HTR-8/SVneo (cell line): Measurements from ENCODE around the gene OBSCN.
A peak's percentile ranks its signal among the peaks of the same experiment; 100 is the strongest.

Experiments used
- DNase-seq: peaks from one replicate; pipeline ENCODE4 v3.0.0; 2011; ENCODE audit warnings: low spot score, mixed read lengths; ENCODE audit not compliant: insufficient read length
- FAIRE-seq: peaks from 2 replicates; lab custom pipeline; 2011; peaks lifted over from hg19 to GRCh38; lab: Jason Lieb, UNC

Gene OBSCN

DNA sequence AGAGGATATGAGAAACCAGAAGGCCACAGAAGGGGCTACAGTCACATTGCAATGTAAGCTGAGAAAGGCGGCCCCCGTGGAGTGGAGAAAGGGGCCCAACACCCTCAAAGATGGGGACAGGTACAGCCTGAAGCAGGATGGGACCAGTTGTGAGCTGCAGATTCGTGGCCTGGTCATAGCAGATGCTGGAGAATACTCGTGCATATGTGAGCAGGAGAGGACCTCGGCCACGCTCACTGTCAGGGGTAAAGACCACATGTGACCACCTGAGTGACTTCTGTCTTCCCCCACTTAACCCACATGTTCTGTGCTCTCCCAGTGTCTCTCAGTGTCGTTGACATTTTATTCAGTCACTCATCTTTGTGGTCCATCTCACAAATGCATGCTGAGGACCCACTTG is 92.1 kb downstream of the OBSCN start:
- DNase-seq (no peak), FAIRE-seq (no peak)

DNA sequence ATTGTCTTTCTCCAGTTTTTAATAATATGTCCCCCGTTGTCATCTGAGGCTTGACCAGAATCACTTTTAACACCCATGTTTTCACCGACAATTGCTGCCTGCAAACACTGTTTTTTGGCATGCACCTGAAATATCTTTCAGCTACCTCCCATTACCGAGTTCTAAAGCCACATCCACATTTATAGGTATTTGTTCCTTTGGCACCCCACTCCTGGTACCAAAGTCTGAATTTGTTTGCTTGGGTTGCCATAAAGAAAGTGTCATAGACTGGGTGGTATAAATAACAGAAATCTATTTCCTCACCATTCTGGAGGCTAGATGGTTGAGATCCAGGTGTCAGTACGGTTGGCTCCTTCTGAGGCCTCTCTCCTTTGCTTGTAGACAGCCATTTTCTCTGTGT is 94.2 kb downstream of the OBSCN start:
- DNase-seq (no peak), FAIRE-seq (no peak)

DNA sequence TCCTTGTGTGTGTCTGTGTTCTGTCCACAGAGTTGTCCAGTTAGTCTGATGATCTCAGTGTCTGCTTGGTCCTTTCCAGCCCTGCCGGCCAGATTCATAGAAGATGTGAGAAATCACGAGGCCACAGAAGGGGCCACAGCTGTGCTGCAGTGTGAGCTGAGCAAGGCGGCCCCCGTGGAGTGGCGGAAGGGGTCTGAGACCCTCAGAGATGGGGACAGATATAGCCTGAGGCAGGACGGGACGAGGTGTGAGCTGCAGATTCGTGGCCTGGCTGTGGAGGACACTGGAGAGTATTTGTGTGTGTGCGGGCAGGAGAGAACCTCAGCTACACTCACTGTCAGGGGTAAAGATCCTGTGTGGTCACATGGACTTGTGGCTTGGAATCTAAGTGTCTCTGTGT is 95.8 kb downstream of the OBSCN start:
- FAIRE-seq (no peak), DNase-seq (no peak)

DNA sequence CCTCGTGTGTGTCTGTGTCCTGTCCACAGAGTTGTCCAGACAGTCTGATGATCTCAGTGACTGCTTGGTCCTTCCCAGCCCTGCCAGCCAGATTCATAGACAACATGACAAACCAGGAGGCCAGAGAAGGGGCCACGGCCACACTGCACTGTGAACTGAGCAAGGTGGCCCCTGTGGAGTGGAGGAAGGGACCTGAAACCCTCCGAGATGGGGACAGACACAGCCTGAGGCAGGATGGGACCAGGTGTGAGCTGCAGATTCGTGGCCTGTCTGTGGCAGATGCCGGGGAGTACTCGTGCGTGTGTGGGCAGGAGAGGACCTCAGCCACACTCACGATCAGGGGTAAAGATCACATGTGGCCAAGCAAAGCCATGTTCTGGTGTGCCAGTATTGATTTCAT is 96.4 kb downstream of the OBSCN start:
- FAIRE-seq = no peak
- DNase-seq = no peak

DNA sequence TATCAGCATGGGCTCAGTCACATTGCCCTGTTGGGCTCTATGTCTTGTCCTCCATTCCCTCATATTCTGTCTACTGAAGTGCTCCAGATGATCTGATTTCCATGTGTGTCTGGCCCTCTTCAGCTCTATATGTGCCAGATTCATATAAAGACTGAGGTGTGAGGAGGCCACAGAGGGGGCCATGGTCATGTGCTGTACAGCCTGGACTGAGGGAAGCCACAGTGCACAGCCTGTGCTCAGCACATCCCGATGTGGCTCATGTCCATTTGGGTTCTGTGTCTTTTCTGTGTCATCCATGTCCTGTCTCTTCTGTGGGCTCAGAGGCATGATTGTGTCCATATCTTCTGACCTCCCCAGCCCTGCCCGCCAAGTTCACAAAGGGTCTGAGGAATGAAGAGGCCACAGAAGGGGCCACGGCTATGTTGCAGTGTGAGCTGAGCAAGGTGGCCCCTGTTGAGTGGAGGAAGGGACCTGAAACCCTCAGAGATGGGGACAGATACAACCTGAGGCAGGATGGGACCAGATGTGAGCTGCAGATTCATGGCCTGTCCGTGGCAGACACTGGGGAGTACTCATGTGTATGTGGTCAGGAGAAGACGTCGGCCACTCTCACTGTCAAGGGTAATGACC is 97.0 kb downstream of the OBSCN start:
- no peak for DNase-seq
- FAIRE-seq = no peak

DNA sequence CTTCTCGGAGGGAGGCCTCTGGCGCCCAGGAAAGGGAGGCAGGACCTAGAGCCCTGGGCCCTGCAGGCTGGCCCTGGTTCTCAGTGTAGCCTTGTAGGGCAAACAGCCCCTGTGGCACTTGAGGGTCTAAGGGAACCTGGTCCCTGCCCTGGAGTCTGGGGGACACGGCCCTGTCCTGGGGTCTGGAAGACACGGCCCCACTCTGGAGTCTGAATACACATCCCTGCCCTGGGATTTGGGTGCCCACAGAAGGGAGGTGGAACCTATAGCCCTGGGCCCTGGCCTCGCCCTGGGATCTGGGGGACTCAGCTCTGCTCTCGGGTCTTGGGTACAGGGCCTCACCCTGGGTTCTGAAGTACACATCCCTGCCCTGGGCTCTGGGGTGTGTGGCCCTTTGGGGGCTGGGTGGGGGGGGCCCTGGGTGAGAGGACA is 97.9 kb downstream of the OBSCN start:
- DNase-seq (no peak), FAIRE-seq (no peak)

DNA sequence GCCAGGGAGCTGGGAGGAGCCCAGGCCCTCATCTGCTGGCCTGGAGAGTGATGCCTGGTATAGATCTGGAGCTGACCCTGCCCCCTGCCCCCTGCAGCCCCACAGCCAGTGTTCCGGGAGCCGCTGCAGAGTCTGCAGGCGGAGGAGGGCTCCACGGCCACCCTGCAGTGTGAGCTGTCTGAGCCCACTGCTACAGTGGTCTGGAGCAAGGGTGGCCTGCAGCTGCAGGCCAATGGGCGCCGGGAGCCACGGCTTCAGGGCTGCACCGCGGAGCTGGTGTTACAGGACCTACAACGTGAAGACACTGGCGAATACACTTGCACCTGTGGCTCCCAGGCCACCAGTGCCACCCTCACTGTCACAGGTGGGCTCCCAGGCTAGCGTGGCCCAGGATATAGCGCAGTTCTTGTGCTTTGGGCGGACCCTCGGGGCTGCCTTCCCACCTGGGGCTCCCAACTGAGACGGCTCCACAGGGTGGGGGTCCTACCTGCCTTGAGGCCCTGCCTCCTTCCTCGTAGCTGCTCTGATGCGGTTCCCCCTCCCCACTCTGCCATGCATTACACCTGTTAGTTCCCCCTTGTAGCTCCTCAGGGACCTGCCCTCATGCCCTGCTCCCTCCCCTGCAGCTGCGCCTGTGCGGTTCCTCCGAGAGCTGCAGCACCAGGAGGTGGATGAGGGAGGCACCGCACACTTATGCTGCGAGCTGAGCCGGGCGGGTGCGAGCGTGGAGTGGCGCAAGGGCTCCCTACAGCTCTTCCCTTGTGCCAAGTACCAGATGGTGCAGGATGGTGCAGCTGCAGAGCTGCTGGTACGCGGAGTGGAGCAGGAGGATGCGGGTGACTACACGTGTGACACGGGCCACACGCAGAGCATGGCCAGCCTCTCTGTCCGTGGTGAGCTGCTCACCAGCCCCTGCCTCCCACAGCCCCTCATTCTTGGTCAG is 98.7 kb downstream of the OBSCN start:
- DNase-seq = no peak
- no peak for FAIRE-seq

DNA sequence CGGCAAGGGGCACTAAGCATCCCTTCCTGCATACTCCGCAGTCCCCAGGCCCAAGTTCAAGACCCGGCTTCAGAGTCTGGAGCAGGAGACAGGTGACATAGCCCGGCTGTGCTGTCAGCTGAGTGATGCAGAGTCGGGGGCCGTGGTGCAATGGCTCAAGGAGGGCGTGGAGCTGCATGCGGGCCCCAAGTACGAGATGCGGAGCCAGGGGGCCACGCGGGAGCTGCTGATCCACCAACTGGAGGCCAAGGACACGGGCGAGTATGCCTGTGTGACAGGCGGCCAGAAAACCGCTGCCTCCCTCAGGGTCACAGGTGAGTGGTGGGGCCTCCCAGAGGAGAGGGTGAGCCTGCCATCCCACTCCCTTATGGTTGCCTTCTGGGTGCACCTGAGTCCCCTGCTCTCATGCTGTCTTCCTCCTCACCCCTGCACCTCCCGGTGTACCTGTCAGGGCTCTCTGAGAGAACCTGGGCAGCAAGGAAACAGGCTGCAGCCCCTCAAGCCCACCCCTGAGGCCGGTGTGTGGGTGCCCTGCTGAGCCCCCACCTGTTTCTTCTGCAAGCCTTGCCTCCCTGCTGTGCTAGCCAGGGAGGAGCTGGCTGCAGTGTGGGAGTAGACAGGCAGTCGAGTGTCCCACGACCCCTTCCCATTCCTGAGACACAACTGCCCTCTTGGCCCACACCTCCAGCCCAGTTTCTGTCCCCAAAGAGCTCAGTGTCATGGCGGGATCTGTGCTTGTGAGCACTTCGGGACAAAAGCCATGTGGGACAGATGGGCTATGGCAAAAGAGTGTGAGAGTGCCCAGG is 99.6 kb downstream of the OBSCN start:
- FAIRE-seq = peak; percentile 9
- no peak for DNase-seq

DNA sequence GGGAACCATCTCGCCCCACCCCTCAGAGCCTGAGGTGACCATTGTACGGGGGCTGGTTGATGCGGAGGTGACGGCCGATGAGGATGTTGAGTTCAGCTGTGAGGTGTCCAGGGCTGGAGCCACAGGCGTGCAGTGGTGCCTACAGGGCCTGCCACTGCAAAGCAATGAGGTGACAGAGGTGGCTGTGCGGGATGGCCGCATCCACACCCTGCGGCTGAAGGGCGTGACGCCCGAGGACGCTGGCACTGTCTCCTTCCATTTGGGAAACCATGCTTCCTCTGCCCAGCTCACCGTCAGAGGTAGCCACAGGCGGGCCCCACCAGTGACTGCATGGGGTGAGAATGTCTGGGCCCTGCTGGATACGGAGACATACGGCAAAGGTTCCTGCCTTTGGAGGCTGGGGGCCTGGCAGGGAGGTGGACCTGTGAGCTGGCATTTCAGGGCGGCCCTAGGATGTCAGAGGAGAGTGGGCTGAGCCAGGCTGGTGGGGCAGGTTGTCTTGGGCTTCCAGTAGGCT is 100.3 kb downstream of the OBSCN start:
- FAIRE-seq = no peak

DNA sequence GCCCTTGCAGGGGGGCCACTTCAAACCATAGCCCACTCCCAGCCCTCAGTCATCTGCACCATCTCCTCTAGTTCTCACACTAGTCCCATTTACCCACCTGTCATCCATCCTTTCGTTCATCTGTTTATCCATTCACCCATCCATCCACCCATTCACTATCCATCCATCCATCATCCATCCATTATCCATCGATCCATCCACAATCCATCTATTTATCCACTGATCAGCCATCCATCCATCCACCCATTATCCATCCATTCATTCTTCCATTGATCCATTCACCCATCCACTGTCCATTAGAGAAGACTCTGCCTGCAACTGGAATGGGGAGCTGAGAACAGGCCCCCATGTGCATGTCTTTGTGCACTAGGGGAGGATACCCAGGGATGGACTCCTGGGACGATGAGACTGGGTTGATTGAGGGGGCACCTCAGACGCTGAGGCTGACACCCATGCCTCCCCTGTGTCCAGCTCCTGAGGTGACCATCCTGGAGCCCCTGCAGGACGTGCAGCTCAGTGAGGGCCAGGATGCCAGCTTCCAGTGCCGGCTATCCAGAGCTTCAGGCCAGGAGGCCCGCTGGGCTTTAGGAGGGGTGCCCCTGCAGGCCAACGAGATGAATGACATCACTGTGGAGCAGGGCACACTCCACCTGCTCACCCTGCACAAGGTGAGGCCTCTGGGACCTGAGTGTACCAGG is 100.9 kb downstream of the OBSCN start:
- no peak for DNase-seq
- FAIRE-seq = no peak

More for the DNA sequence above, 100.3 kb downstream of the OBSCN start:
- no peak for DNase-seq

DNA sequence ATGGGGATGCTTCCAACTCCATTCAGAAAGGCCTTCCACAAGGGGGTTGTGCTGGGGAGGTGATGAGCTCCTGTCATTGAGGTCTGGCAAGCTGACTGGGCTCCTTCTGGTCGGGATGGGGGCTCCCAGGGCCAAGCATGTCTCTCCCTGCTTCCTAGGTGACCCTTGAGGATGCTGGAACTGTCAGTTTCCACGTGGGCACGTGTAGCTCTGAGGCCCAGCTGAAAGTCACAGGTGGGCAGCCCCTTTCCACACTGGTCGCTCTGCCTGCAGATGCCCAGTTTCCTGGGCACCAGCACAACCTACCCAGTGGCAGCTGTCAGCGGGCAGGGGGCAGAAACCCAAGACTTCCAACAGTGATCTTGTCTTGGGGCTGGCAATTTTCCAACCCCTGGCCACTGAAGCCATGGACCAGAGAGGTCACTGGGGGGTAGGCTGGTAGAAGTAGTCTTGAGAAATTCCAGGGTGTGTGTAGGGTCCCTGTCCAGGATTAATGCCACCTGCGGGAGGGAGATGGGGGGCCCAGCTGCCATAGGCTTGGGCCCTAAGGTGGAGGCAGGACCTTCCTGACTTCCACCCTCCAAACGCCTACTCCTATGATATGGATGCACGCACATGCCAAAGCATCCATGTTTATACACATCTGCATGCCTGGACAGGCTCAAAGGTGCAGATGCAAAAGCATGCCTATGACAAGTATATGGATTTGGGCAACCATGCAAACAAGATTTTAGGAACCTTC is 101.7 kb downstream of the OBSCN start:
- FAIRE-seq = no peak
- DNase-seq = no peak

DNA sequence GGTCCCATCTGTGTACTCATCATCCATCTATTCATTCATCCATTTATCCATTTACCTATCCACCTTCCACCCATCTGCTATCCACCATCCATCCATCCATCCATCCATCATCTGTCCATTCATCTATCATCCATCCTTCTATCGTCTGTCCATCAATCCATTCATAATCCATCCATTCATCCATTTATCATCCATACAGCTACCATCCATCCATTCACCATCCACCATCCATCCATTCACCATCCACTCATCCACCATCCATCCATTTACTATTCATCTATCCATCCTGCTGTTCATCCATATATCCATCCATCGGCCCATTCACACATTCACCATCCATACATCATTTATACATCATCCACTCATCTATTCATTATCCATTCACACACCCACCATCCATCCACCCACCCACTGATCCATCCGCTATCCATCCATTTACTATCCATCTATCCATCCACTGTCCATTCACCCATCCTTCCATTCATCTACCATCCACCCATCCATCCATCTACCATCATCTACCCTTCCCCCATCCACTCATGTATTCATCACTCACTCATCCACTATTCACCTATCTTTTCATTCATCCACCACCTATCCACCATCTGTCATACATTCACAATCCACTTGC is 102.4 kb downstream of the OBSCN start:
- peak; percentile 63 for FAIRE-seq
- DNase-seq = no peak

DNA sequence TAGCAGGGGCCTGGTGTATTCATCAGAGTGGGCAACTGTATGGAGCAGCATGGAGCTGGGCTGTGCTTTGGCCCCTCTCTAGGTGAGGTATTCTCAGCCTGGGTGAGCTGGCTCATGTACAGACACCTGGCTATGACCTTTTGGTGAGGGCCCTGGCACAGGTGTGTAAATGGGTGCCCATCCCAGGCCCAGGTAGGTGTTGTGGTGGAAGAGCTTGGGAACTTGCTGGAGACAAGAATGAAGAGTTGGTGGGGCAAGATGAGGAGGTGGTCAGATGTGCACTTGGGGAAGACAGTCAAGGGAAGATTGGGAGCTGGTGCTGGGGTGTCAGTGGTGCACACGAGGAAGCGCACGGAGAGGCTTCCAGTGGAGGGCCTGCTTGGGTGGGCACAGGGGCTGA is 103.2 kb downstream of the OBSCN start:
- no peak for FAIRE-seq

DNA sequence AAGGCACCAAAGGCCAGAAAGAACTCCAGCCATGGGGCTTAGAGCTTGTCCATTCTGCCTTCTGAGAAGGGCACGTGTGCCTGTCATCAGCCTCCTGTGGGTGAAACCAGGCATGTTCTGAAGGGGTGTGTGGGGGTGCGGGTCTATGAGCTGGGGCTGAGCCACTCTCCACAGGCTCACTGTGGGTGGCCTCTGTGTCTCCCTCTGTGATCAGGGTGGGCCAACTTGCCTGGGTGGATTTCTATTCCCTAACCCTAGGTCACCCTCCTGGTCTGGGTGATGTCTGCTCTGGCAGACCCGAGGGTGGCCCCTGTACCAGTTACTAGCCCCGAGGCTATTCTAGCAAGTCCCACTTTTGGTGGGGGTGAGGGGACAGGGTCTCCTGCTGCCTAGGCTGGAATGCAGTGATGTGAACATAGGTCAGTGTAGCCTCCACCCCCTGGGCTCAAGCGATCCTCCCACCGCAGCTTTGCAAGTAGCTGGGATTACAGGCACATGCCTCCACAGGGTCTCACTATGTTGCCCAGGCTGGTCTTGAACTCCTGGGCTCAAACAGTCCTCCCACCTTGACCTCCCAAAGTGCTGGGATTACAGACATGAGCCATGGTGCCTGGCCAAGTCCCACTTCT is 104.4 kb downstream of the OBSCN start:
- FAIRE-seq (no peak), DNase-seq (no peak)

More for the DNA sequence above, 103.2 kb downstream of the OBSCN start:
- DNase-seq = no peak

DNA sequence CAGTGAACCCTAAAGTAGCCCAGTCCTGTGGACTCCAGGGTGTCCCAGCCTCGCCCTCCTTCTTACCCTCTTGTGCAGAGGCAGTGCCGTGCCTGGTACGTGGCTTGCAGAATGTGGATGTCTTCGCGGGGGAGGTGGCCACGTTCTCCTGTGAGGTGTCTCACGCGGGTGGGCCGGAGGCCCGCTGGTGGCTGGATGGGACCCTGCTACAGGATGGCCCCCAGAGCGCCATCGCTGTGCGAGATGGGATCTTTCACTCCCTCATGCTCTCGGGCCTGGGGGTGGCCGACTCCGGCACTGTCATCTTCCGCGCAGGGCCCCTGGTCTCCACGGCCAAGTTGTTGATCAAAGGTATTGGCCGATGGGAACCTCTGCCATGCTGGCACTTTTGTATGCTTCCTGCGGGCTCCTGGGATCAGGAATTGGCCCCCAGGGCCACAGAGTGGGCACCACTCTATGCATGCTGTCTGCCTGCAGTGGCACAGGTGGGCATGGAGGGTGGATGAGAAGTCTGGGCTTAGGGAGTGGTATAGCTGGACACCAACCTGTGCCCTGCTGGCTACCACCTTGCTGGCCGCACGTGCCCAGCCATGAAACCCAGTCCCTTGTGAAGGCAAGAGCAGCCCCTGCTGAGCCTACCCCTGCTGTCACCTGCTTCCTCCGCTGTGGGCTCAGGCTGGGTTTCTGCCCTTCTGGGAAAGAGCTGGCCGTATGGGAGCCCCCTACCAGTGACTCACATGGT is 105.9 kb downstream of the OBSCN start:
- FAIRE-seq (no peak), DNase-seq (no peak)

DNA sequence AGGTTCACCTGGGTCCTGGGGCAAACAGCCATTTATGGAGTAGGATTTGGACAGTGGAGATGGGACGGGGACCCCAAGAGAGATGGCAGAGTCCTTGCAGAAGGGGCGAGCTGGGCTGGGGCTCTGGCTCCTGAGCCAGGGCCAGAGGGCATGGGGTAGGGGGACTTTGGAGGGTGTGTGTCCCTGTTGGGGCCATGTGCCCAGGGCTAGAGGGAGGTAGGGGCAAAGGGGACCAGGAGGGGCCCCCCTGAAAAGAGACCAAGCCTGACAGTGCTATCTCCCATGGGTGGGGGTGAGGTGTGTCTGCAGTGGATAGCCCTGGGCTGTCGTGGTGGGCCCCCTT is 106.4 kb downstream of the OBSCN start:
- FAIRE-seq (no peak), DNase-seq (no peak)

DNA sequence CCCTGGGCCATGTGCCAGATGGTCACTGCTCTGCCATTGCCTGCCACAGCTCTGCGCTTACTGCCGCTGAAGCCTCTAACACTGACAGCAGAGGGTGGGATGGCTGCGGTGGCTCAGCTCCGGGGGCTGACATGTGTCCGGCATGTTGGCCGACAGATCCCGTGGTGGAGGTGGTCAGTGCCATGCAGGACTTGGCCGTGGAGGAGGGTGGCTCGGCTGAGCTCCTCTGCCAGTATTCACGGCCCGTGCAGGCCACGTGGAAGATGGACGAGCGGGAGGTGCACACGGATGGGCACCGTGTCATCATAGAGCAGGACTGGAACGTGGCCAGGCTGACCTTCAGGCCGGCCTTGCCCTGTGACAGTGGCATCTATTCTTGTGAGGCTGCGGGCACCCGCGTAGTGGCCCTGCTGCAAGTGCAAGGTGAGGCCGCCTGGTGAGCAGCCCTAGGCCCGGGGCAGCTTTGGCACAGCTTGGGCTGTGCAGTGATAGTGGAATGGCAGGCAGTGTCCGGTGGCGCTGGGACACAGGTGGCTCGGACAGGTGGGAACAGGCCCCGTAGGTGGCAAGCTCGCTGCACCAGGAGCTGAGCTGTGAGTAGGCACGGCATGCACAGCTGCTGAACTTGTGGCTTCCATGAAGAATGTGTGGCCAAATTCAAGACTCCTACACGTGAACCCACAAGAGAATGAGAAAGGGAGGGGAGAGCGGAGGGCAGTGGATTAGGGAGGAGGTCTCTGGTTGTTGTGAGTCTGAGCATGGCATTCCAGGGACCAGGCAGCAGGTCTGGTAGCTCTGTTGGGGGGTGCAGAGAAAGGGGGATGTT is 107.0 kb downstream of the OBSCN start:
- FAIRE-seq = no peak
- no peak for DNase-seq
